ENCODE measurements around the gene MRPS27.

MRPS27 gene

DNA sequence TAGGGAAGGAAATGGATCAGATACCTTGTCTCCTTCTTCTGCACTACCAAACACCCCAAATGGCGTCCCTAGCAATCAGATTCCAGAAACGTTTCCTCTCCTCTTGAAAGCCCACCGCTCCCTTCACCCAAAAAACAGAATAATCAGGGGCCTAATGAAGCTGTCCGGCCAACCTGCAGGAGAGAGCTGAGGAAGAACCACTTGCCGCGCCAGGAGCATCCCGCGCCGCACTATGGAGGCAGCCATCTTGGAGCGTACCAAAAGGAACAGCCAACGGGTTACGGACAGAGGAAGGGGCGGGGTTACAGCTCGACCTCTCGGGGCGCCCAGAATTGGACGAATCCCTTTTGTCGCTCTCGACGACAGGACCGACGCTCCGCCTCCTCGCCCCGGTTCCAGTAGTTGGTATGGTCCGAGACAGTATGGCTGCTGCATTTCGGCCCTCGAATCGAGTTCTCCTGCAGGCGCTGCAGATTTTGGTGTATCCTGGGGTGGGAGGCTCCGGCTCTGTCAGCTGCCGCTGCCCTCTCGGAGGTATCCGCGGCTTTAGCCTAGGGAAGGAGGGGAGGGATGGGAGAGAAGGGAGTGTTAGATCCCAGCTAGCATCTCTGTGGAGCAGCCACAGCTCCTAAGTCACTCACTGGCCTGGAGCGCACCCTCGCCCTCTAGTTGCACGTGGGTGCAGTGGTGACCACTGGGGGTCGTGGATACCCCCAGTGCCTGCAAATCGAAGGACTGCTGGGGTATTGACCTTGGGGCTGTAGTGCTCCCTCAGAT lies at the start of gene MRPS27, which contains the start of gene PTCD2:
TSS of gene MRPS27 (minus strand) at position 265 of the 777 bp plus-strand sequence. CDS start at position 246, 19 bp downstream.
TSS of gene PTCD2 (plus strand) at position 398 of the 777 bp plus-strand sequence. CDS start at position 408, 10 bp downstream.
- DNase-seq (ENCODE audit: low spot score): peak; percentile 98

- DNase-seq (ENCODE audit: low spot score): no peak
Observed at GRCh38 chr5:72369711-72370110, 49.7 kb upstream of the MRPS27 start.

DNA sequence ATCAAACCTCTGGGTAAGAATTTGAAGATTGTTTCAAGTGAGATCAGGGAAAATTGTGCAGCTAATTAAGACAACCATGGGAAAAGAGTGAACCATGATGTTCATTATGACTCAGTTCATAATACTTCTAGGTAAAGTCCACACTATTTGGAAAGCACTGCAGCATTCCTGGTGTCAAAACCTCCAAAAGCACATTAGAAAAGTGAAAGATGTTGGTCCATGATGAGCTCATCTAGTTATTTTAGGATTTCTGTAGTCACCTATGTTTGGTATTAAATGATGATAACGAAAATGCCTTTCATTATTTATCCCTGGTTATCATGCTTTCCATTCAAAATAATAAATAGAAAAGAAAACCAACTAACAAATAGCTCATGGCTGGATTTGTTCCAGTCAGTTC lies 49.3 kb upstream of the MRPS27 start:
- no peak for DNase-seq (ENCODE audit: low spot score)

GRCh38 chr5:72368271-72368670 lies 48.2 kb upstream of the MRPS27 start:
- DNase-seq (ENCODE audit: low spot score): no peak

- peak; percentile 23 for DNase-seq (ENCODE audit: low spot score)
Observed at GRCh38 chr5:72366324-72366976, 46.4 kb upstream of the MRPS27 start.

GRCh38 chr5:72364951-72365350 lies 44.9 kb upstream of the MRPS27 start:
- DNase-seq (ENCODE audit: low spot score): no peak

GRCh38 chr5:72364171-72364570 lies 44.1 kb upstream of the MRPS27 start:
- DNase-seq (ENCODE audit: low spot score): no peak

DNA sequence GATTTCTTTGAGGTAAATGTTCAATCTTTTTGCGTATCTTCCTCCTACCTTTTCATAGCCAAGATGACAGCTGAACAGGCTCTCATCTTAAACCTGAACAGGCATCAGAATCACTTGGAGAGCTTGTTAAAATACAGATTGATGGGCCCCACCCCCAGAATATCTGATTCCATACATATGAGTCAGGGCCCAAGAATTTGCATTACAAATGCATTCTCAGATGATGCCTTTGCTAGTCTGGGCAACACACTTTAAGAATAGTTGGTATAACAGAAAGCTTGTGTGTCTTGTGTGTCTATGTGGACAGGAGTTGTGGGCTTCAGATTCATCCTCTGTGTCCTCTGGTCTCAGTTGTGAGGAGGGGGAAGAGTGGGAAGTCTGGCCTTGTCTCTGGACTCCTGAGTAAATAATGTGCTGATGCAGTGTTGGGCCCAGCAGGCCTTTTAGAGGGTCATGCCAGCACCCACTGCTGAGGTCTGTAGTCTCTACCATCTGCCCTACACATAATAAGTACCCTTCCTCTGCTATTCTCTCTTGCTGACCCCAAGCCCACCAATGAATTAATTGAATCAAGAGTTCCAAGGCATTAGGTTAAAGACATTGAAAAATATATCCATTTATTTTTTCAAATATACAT lies 43.2 kb upstream of the MRPS27 start:
- no peak for DNase-seq (ENCODE audit: low spot score)

- DNase-seq (ENCODE audit: low spot score): no peak
Observed at GRCh38 chr5:72359886-72360285, 39.8 kb upstream of the MRPS27 start.

- no peak for DNase-seq (ENCODE audit: low spot score)
Observed at GRCh38 chr5:72358925-72359324, 38.9 kb upstream of the MRPS27 start.

GRCh38 chr5:72356361-72356760 lies 36.3 kb upstream of the MRPS27 start:
- DNase-seq (ENCODE audit: low spot score): no peak

DNA sequence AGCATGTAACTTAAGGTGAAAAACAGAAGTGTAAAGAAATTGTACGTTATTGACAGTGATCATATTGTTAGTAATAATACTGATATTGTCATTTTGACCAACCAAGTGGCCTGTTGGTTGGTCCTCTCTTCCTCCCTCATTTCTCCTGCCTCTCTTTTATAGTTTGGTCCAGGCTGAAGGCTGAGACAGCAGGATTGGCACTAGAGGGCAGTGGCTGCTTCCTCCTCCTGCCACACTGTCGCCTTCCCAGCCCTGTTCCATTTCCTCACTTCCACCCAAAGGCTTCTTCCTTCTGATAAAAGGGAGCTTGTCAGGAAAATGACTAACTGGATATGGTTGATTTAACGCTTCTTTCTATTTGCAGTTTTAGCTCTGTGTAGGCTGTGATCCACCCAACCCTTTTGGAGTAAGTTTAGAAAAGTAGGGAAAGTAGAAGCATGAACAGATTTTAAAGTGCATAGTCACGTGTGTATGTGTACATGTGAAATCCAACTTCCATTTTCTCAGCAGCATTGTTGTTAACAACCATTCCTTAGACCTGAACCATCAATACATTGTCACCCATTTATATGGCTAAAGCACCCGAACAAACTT lies 35.8 kb upstream of the MRPS27 start:
- no peak for DNase-seq (ENCODE audit: low spot score)

DNA sequence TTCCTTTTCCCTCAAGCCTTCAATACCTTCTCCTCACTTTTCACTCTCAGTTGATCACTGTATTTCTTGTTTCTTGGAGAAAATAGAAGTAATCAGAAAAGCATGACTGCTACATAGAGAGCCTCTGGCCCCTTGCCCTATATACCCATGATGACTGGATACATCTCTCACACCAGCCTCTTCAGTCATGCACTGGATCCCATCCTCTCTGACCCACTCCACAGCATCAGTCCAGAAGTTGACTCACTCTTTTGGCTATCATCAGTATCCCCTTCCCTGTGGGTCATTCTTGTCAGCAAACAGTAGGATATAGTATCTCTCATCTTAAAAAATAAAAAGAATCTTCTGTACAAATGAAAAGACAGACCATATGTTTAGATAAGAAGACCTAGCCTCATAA lies 33.0 kb upstream of the MRPS27 start:
- no peak for DNase-seq (ENCODE audit: low spot score)

- no peak for DNase-seq (ENCODE audit: low spot score)
Observed at GRCh38 chr5:72352616-72353015, 32.6 kb upstream of the MRPS27 start.

DNA sequence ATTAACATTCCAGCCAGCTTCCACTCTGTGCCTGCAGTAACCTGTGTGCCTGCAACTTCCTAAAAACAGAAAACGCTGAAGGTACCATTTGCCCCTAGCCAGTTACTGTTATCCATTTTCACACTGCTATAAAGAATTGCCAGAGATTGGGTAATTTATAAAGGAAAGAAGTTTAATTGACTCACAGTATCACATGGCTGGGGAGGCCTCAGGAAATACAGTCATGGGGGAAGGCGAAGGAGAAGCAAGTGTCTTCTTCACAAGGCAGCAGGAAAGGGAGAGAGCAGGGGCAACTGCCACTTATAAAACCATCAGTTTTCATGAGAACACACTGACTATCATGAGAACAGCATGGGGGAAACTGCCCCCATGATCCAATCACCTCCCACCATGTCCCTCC lies 31.3 kb upstream of the MRPS27 start:
- no peak for DNase-seq (ENCODE audit: low spot score)

DNA sequence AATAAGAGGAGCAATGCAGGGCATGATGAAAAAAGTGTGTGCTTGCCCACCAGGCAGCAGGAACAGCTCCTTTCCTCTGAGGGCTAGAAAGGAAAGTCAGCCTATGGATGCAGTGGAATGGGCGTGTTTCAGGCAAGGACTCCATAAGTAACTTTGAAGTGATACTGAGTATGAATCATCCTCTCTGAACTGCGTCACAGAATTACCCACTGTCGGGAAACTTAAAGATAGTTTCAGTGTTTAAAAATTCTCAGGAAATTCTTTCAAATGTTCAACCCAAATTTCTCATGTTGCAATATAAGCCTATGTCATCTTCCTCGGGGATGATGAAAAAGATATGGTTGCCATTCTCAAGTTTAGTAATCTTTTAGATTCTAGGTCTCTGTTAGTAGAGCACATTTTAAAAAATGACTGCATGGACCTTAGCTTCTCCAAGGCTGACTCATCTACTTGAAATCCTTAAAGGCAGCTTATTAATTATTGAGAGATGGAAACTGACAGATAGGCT lies 27.8 kb upstream of the MRPS27 start:
- DNase-seq (ENCODE audit: low spot score): no peak

GRCh38 chr5:72346398-72346797 lies 26.4 kb upstream of the MRPS27 start:
- DNase-seq (ENCODE audit: low spot score): no peak

DNA sequence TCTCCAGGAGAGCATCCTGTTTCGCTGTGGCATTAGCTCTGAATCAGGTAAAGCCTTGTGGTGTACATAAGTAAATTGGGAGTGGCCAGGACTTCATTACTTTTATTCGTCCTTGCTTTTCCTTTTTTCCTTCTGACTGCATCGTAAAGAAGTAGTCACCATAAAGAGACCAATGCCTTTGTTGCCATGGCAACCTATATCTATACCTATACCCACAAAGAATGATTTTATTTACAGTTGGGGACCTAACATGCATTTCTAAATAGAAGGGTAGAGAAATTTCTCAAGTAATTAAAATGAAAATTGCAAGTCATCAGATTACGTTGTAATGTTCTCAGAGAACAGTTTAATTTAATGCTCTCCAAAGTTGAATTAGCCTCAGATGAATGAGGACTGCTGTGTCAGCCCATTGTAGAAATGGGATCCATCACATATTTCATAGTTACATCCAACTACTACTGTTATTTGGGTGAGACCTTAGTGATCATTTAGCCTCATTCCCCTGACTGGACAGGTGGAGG lies 18.7 kb upstream of the MRPS27 start:
- no peak for DNase-seq (ENCODE audit: low spot score)

DNA sequence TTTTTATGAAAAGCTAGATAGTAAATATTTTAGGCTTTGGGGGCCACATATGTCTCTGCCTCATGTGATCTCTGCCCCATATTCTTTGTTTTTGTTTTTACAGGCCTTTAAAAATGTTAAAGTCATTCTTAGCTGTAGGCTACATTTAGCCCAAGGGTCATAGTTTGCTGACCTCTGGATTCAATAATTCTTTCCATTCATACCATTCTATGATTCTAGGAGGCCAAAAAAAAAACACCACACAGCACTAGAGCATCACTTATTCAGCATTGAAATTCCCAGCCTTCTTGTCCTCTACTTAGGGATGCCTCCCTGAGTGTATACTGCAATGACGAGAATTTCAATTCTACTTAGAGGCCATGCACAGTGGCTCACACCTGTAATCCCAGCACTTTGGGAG lies 17.1 kb upstream of the MRPS27 start:
- DNase-seq (ENCODE audit: low spot score): no peak

DNA sequence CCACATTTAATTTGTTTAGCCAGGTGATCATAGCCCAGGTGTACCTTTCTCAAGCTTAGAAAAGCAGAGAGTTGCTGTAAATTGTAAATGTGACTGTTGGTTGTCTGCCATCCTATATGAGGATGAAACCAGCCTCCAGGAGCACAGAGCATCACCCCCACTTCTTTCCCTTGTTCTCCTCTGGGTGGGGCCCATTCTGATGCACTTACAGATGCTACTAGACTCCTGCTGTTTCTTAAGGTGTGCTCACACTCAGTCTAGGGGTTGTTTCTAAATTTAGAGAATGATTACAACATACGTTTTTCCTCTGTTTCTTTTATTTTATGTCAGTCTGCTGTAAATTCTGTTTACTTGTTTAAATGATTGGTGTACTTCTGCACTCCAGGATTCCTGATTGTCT lies 10.7 kb upstream of the MRPS27 start:
- no peak for DNase-seq (ENCODE audit: low spot score)

GRCh38 chr5:72328172-72328571 lies 8.1 kb upstream of the MRPS27 start:
- DNase-seq (ENCODE audit: low spot score): no peak

DNA sequence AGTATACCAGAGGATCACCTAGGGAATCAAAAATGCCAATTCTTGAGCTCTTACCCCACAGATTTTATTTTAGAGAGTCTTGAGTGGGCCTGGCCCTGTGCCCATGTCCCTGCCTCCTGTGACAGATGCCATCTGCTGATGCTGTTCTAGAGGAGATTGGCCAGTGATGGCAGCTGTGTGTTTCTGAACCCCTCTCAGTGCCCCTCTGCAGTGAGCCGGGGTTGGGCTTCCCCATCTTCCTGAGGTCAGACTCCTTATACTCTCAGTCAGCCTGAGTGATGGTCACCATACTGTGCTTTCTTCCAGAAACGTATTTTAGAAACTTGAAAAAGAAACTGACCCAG lies 6.2 kb upstream of the MRPS27 start:
- DNase-seq (ENCODE audit: low spot score): no peak

All from germinal center (tissue), 1 donor.